ENCODE measurements around the gene TSNAX.

GRCh38 chr1:231512147-231512698 lies 16.2 kb upstream of the TSNAX start:
- TF ChIP-seq YY1 (IDR thresholded peaks at IDR 0.05; ENCODE audit: insufficient read depth, insufficient read length) (no peak), ZNF274 (IDR thresholded peaks at IDR 0.05; ENCODE audit: low read depth, low read length) (no peak)

Measured in NT2/D1 (cell line).